HepG2 (cell line): ENCODE results near the gene CDH13. TPM values are rescaled to one million over a fixed set of nuclear protein-coding genes. Genes with fewer than 3 reads are reported as not detected.

Experiments
- ATAC-seq: fragments of 200-7000 bp; cut with Tn5 transposase; 3 replicates; pipeline ENCODE4 v1.9.1; 2020; ENCODE audit warnings: mild to moderate bottlenecking, moderate library complexity
- BruUV-seq: library from RNA; stranded (reverse); fragments of 400-500 nt; replicated peaks from 2 replicates; lab custom pipeline; 2021; lab: Mats Ljungman, UMichigan
- CTCF ChIA-PET: fragments of 300-600 bp; formaldehyde crosslinking; extraction: SDS; loops from one replicate; lab custom pipeline; 2021; ENCODE audit warnings: low total read pairs, inconsistent platforms, low intra/inter-chr PET ratio; lab: Yijun Ruan, JAX
- POLR2A ChIA-PET: fragments of 350-600 bp; sonication (Branson Sonifier 250); formaldehyde crosslinking; loops from one replicate; lab custom pipeline; 2020; ENCODE audit warnings: antibody characterized with exemption, inconsistent platforms; lab: Yijun Ruan, JAX
- DNase-seq: peaks from one replicate; pipeline ENCODE4 v3.0.0-alpha.2; 2015; ENCODE audit warnings: low spot score
- FAIRE-seq: peaks from 3 replicates; lab custom pipeline; 2011; peaks lifted over from hg19 to GRCh38; lab: Jason Lieb, UNC
- H2AFZ ChIP-seq: one replicate; pipeline ENCODE4 v1.6.1; 2011; ENCODE audit warnings: low read length, inconsistent platforms
- H3K27ac ChIP-seq: fragments of 300-600 bp; 3 replicates; pipeline ENCODE4 v1.8.0; 2011; ENCODE audit warnings: mixed run types, mild to moderate bottlenecking, mixed read lengths, low read length, inconsistent platforms; ENCODE audit not compliant: insufficient read depth; ENCODE audit errors: extremely low read length
- H3K27me3 ChIP-seq, 2 experiments: fragments of 200-600 bp in 1 of 2; 2 replicates in 1 of 2; 3 replicates in 1 of 2; pipeline versions ENCODE4 v1.6.0 to v1.8.0; 2011; ENCODE audit warnings: low read length in 2 of 2, mild to moderate bottlenecking in 2 of 2, moderate library complexity in 2 of 2, inconsistent platforms in 1 of 2; ENCODE audit not compliant: insufficient read depth in 2 of 2, control insufficient read depth in 1 of 2
- H3K36me3 ChIP-seq, 2 experiments: fragments of 200-600 bp in 1 of 2; replicated peaks in 1 of 2; 2 replicates in 1 of 2; 3 replicates in 1 of 2; pipeline versions ENCODE4 v1.5.1 to v1.8.0; 2011; ENCODE audit warnings: low read length in 2 of 2, inconsistent platforms in 1 of 2; ENCODE audit not compliant: insufficient read depth in 2 of 2, control insufficient read depth in 1 of 2
- H3K4me1 ChIP-seq: 2 replicates; pipeline ENCODE4 v1.5.1; 2012; ENCODE audit warnings: low read length, inconsistent platforms; ENCODE audit not compliant: insufficient read depth
- H3K4me2 ChIP-seq: 2 replicates; pipeline ENCODE4 v1.6.0; 2011; ENCODE audit warnings: low read depth, low read length, inconsistent platforms
- H3K4me3 ChIP-seq, 3 experiments: fragments of 200-600 bp in 1 of 3; sonication (generic), shearing (Covaris generic) in 1 of 3; replicated peaks in 1 of 3; 2 replicates each; pipeline ENCODE4 v1.5.1; 2011 to 2016; ENCODE audit warnings: low read length in 3 of 3, inconsistent platforms in 2 of 3, low read depth in 2 of 3, mild to moderate bottlenecking in 2 of 3, control low read depth in 1 of 3, mixed read lengths in 1 of 3; ENCODE audit not compliant: insufficient read depth in 1 of 3
- H3K79me2 ChIP-seq: one replicate; pipeline ENCODE4 v1.6.1; 2011; ENCODE audit warnings: low read length, inconsistent platforms; ENCODE audit not compliant: insufficient read depth
- H3K9ac ChIP-seq: 2 replicates; pipeline ENCODE4 v1.6.0; 2011; ENCODE audit warnings: mild to moderate bottlenecking, low read depth, low read length, inconsistent platforms; ENCODE audit not compliant: insufficient read depth
- H3K9me3 ChIP-seq: 2 replicates; pipeline ENCODE4 v1.5.1; 2012; ENCODE audit warnings: mild to moderate bottlenecking, low read length
- H4K20me1 ChIP-seq: 2 replicates; pipeline ENCODE4 v1.6.0; 2011; ENCODE audit warnings: inconsistent platforms, mild to moderate bottlenecking, low read length, moderate library complexity; ENCODE audit not compliant: insufficient read depth
- ATF7 ChIP-seq, 2 experiments: fragments of 450-650 bp in 1 of 2; sonication (generic) in 1 of 2; formaldehyde crosslinking in 1 of 2; IDR thresholded peaks; 2 replicates each; pipeline versions ENCODE4 v1.4.0 to v1.6.1; 2016 to 2020; ENCODE audit warnings: antibody characterized with exemption in 1 of 2, mild to moderate bottlenecking in 1 of 2, missing genetic modification reagents in 1 of 2
- CREB1 ChIP-seq, 2 experiments: fragments of 450-650 bp in 1 of 2; IDR thresholded peaks; 2 replicates each; pipeline ENCODE4 v1.6.1; 2016 to 2017; ENCODE audit warnings: control low read depth in 1 of 2, mild to moderate bottlenecking in 1 of 2, missing compliant biosample characterization in 1 of 2, missing genetic modification characterization in 1 of 2
- HNRNPUL1 ChIP-seq: fragments of 200-400 bp; formaldehyde crosslinking; IDR thresholded peaks from 2 replicates; pipeline ENCODE4 v1.6.1; 2017; ENCODE audit warnings: low read depth, mild to moderate bottlenecking, low read length, moderate library complexity
- HOXA7 ChIP-seq: sonication (generic); formaldehyde crosslinking; IDR thresholded peaks from 2 replicates; pipeline ENCODE4 v1.8.1; 2022; ENCODE audit warnings: mild to moderate bottlenecking, missing genetic modification reagents, moderate library complexity
- JUN ChIP-seq: sonication (generic); formaldehyde crosslinking; IDR thresholded peaks from 2 replicates; pipeline ENCODE4 v1.4.0; 2020; ENCODE audit warnings: mild to moderate bottlenecking, missing genetic modification reagents
- MEF2D ChIP-seq: sonication (generic); formaldehyde crosslinking; IDR thresholded peaks from 2 replicates; pipeline ENCODE4 v1.5.1; 2020; ENCODE audit warnings: mild to moderate bottlenecking, missing genetic modification reagents
- POLR2AphosphoS5 ChIP-seq: IDR thresholded peaks from 2 replicates; pipeline ENCODE4 v1.6.1; 2012; ENCODE audit warnings: low read depth, low read length
- RCOR2 ChIP-seq: IDR thresholded peaks from 2 replicates; pipeline ENCODE4 v1.6.1; 2016; ENCODE audit warnings: missing biosample characterization, missing genetic modification reagents
- ZNF180 ChIP-seq: sonication (generic); formaldehyde crosslinking; IDR thresholded peaks from 2 replicates; pipeline ENCODE4 v1.4.0; 2020; ENCODE audit warnings: low read depth, missing genetic modification reagents, borderline replicate concordance
- ZNF333 ChIP-seq: sonication (generic); formaldehyde crosslinking; IDR thresholded peaks from 2 replicates; pipeline ENCODE4 v1.4.0; 2020; ENCODE audit warnings: mild to moderate bottlenecking, missing genetic modification reagents, borderline replicate concordance
- ZNF441 ChIP-seq: sonication (generic); formaldehyde crosslinking; IDR thresholded peaks from 2 replicates; pipeline ENCODE4 v1.7.0; 2021; ENCODE audit warnings: missing genetic modification reagents, borderline replicate concordance
- WGBS: methylation state at CpG from one replicate; pipeline ENCODE4 v1.1.6; 2017; ENCODE audit warnings: low lambda C conversion rate; 5-methylcytosine and 5-hydroxymethylcytosine counted together
- in situ Hi-C: cut with HindIII; loops from 2 replicates; pipeline ENCODE4 v1.10.0; 2017; ENCODE audit warnings: low pct_unique_long_range_greater_than_20kb; ENCODE audit not compliant: extremely low pct_ligation_motif_present
- intact Hi-C: fragments of 100-400 bp; cut with micrococcal nuclease; formaldehyde crosslinking; loops from one replicate; pipeline ENCODE4 v1.10.0; 2022; ENCODE audit not compliant: unreplicated experiment
- polyA plus RNA-seq, 8 experiments: library from polyadenylated mRNA; depleted of rRNA in 3 of 8; stranded (reverse) in 7 of 8; unstranded in 1 of 8; fragments of >200 nt; fragmentation: Illumina TruSeq in 4 of 8; extraction: Trizol in 4 of 8; gene quantifications; 2 replicates each; pipeline versions ENCODE4 v1.2.1 to v1.2.3, GENCODE V29; 2011 to 2016; ENCODE audit warnings: low read depth in 4 of 8, missing spikeins in 1 of 8, mixed read lengths in 1 of 8; ENCODE audit not compliant: insufficient read depth in 1 of 8
- total RNA-seq, 5 experiments: library from RNA; depleted of rRNA; stranded (reverse); fragments of >200 nt; fragmentation: Illumina TruSeq; extraction: Trizol; gene quantifications; 2 replicates each; pipeline ENCODE4 v1.2.3, GENCODE V29; 2016; ENCODE audit warnings: low read depth in 1 of 5
- TF ChIP-seq, protein P1 (sequence below): conservative IDR thresholded peaks from 2 replicates; pipeline ENCODE4 v1.6.1; 2018; ENCODE audit warnings: missing genetic modification reagents

Gene CDH13
- total and polyA plus RNA-seq, 2 of the 13 experiments (the other 11 are each of a cell fraction or from before 2014, with no cell fraction given), result not detected

DNA sequence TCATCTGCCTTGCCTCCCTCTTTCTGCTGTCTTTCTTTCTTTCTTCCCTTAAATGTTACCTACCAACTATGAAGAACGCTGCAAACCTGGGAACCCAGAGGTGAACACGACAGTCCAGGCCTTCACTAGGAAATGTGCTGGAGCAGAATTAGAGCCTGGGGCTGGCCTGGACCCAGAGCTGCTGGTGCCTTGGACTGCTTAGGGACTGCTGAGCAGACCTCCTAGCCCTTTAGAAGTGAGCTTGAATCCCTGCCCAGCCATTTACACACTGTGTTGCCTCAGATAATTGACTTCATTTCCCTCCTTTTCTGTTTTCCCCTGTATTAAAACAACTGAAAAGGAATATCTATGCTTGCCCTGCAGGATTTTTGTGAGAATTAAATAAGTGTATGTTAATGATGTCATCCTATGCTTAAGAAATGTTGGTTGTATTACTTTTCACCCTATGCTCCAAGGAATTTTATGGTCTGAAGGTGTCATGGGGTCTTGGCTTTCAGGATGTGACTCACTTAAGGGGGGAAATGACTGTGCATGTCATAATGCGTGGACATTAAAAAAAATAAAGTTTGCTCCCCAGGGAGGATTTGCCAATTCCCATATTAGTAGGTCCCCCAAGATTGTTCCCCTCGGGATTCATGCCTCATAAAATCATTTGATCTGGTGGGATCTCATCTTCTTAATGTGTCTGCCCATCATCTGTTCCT is 11.5 kb downstream of the CDH13 start:
- intact Hi-C loops (no loop called here), in situ Hi-C loops (loop anchor here (10.0 kb wide), 1 partner anchor 373 kb away; no protein-coding TSS in a partner anchor)
- 0 out of 2 replicates have a peak, but pooled peaks cover 6% of the 10 kb centered on the region for H3K4me1 ChIP-seq
- no peak overlapping the region for H2AFZ ChIP-seq
- POLR2A ChIA-PET, result no interaction called here
- no peak for DNase-seq
- BruUV-seq, result no TSS peak
- 21% methylated on average over 4 of the region's 4 CpGs for WGBS
- TF ChIP-seq HNRNPUL1, result no peak
- TF ChIP-seq ATF7 (IDR thresholded peaks at IDR 0.05), result peak; percentile 87
- no peak for TF ChIP-seq ATF7 (CRISPR knock-in tag; IDR thresholded peaks at IDR 0.05)
- no peak for TF ChIP-seq ZNF333
- TF ChIP-seq ZNF441 (CRISPR knock-in tag), result no peak
- TF ChIP-seq POLR2AphosphoS5, result no peak
- no peak for TF ChIP-seq ZNF180 (CRISPR knock-in tag)
- no peak for TF ChIP-seq HOXA7
- TF ChIP-seq MEF2D, result no peak
- 0 out of 2 replicates have a peak, but pooled peaks have one; percentile 34 for TF ChIP-seq CREB1 (IDR thresholded peaks at IDR 0.05)
- no peak for TF ChIP-seq CREB1 (CRISPR knock-in tag; IDR thresholded peaks at IDR 0.05)
- no peak for TF ChIP-seq RCOR2 (CRISPR knock-in tag)
- TF ChIP-seq, protein P1, sequence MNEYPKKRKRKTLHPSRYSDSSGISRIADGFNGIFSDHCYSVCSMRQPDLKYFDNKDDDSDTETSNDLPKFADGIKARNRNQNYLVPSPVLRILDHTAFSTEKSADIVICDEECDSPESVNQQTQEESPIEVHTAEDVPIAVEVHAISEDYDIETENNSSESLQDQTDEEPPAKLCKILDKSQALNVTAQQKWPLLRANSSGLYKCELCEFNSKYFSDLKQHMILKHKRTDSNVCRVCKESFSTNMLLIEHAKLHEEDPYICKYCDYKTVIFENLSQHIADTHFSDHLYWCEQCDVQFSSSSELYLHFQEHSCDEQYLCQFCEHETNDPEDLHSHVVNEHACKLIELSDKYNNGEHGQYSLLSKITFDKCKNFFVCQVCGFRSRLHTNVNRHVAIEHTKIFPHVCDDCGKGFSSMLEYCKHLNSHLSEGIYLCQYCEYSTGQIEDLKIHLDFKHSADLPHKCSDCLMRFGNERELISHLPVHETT (CRISPR knock-in tag), result no peak
- TF ChIP-seq JUN (CRISPR knock-in tag), result no peak
- no peak overlapping the region for H3K27ac ChIP-seq
- H3K79me2 ChIP-seq, result no peaks in the 10 kb centered on the region
- FAIRE-seq, result no peak
- no peak overlapping the region for H3K9ac ChIP-seq
- H3K4me3 ChIP-seq, result no peak overlapping the region
- H3K4me2 ChIP-seq, result no peak overlapping the region
- CTCF ChIA-PET, result no interaction called here
- no peaks in the 10 kb centered on the region for H4K20me1 ChIP-seq
- no peak for ATAC-seq
- no peaks in the 10 kb centered on the region for H3K27me3 ChIP-seq
- no peaks in the 10 kb centered on the region for H3K36me3 ChIP-seq
- no peaks in the 10 kb centered on the region for H3K9me3 ChIP-seq
